Measurements from ENCODE around the gene TAS2R16. TPM values are rescaled to one million over a fixed set of nuclear protein-coding genes. Genes with fewer than 3 reads are reported as not detected.

Gene TAS2R16, protein sequence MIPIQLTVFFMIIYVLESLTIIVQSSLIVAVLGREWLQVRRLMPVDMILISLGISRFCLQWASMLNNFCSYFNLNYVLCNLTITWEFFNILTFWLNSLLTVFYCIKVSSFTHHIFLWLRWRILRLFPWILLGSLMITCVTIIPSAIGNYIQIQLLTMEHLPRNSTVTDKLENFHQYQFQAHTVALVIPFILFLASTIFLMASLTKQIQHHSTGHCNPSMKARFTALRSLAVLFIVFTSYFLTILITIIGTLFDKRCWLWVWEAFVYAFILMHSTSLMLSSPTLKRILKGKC
- total RNA-seq (2014; rRNA removed; shearing (Covaris generic)): not detected in 2 replicates

DNA sequence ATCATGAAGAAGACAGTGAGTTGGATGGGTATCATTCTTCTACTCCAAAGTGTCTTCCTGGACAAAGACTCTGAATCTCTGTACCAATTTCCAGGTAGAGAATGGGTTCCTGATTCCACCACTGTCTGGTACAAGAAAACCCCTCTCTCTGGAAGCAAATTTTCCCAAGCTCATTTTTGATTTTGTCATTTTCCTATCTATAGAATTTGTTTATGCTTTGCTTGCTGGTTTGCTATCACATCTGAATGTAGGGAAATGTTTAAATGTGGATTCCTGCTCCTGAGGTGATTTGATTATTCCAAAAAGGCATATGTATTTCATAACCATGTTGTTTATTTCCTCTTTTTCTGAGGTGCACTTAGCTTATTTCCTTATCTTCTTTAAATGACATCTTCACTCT lies at the start of gene TAS2R16:
Gene TAS2R16 (minus strand): TSS at position 101 of the 400 bp plus-strand sequence. CDS start 66 bp downstream, at position 35.
- DNase-seq (ENCODE audit: low read depth): no peak

DNA sequence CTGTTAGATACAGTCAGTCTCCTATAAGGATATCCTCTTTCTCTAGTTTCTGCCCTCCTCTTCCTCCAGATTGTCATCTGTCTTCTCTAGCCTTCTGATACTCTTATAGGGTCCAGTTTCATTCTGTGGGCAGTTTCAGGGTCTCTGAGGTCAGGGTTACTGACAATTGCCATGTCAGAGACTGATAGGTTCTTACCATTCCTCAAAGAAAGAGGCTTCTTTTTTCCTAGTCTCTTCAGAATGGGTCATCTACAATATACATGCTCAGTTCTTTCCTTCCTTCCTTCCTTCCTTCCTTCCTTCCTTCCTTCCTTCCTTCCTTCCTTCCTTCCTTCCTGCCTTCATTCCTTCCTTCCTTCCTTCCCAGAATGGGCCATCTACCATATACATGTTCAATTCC lies 48.1 kb upstream of the TAS2R16 start:
- DNase-seq (ENCODE audit: low read depth): no peak

DNA sequence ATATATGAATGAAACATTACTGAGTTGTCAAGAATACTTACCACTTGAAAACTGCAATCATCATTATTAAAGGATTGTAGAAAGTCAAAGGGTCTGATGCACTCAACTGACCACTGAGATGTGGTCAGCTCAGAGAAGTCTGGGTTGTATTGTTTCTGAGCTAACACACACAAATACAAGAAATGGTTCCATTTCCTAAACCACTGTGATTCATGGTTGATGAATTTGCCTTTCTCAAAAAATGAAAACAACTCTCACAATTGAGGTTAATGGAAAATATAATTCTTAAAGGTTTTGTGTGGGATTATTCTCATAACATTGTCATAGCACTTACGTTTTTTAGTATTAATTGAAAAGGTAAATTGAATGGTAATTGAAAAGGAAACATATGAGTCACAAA lies 45.6 kb upstream of the TAS2R16 start:
- DNase-seq (ENCODE audit: low read depth): no peak

DNA sequence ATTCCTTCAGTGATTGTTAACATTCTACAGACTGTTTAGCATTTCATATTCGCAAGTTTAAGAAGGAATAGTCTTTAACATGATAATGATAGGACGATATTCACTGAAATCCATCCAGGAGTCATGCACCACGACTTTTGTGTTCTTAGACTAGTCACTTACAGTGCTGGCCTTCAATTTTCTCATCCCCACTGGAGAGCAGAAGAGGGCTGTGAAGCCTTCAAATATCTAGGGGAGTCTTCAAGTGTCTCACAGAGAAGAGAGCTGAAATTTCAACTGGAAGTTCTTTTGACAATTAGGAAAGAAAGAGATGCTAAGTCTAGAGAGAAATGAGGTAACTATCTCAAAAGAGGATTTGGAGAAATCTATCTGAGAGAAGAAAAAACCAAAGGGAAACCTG lies 43.8 kb upstream of the TAS2R16 start:
- no peak for DNase-seq (ENCODE audit: low read depth)

DNA sequence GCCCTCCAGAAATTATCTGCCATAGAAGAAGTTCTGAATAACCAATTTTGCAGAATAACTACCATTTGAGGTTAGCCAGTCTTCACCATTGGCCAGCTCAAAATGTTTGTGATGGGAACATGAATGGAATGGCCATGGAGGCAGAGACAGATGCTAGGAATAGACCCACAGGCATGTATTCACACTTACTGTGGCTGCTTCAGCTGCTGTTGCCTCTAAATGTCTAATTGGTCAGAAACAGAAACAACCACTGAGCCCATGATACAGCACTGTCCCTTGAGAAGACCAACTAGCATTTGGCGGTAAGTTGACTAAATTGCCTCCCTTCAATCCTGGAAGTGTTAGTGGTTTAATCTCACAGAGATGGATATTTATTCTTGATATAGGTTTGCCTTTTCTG lies 38.6 kb upstream of the TAS2R16 start:
- DNase-seq (ENCODE audit: low read depth): no peak

DNA sequence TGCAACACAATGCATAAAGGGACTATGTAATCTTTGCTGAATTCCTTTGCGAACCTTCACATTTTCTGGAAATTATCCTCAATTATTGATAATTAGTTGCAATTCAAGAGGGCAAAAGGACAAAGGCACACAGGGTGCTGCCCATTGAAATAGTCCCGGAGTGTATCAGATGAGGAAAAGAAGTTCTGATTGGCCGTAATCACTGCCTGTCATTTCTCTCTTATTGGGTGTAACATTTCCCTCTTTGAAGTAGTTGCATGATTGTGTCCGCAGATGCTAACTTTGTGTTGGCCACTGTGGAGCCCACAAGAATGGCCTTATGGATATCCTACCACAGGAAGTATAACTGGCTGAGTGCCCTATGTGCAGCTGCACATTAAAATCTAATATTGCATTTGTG lies 35.1 kb upstream of the TAS2R16 start:
- DNase-seq (ENCODE audit: low read depth): no peak

DNA sequence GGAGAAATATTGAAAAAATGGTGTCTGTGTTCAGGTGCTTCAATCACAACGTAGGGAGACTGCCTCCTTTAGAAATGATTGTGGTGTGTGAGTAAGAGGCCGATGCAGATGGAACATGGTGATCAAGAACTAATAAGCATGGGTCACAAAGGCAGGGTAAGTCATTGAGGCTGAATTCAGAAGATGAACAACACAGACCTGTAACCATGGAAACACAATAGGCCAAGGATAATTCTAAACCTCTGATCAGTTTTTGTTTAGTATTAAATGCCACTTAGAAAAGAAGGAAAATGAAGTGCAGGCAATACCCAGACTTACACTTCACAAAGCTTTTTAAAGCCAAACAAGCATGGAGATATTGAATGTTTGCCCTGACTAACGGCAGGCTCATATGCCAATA lies 32.8 kb upstream of the TAS2R16 start:
- no peak for DNase-seq (ENCODE audit: low read depth)

DNA sequence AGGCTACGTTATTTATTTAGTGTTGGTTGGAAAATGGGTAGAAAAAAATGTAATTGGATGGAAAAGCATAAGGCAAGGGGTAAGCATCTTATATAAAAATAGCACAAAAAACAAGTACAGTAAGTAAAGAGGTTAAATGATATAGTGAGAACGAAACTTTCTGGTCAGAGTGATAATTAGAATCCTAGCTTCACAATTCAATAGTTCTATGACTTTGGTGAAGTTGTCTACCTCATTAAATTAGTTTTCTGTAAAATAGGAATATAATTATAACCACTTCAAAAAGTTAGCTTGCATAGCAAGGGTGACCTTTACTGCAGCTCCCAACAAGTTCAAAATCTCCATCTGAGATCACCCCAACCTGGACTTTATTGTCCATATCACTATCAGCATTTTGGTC lies 30.8 kb upstream of the TAS2R16 start:
- DNase-seq (ENCODE audit: low read depth): no peak

DNA sequence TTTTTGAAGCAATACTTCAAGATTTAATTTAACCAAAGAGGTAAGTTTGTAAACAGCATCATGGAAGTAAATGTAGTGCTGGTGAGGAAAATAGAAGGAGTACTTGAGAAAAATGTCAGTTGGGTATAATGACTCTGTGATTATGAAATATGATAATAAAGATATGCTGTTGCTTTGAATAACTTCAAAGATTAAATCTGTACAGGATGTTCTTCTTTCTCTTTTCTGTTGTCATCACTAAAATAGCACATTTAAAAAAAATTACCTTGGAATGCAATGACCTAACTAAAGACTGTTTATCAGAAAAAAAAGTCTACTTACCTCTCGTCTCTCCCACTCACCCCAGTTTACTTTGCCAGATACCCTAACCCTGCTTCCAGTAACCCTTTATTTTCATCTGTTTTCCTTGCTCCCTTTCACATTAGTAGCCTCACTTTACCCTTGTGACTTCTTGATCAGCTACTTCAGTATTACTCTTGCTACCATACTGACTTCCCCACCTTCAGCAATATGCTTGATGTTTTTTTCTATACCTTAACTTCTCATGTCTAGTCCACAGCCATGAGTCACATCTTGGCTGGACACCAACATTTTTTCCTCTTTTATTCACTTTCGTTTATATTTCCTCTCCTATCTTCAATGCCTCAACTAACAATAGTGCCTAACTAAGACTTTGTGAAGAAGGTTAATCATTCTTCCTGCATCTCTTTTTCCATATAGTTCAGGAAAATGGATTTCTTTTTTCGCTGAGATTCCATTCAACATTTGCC lies 29.7 kb upstream of the TAS2R16 start:
- DNase-seq (ENCODE audit: low read depth): peak; percentile 5

DNA sequence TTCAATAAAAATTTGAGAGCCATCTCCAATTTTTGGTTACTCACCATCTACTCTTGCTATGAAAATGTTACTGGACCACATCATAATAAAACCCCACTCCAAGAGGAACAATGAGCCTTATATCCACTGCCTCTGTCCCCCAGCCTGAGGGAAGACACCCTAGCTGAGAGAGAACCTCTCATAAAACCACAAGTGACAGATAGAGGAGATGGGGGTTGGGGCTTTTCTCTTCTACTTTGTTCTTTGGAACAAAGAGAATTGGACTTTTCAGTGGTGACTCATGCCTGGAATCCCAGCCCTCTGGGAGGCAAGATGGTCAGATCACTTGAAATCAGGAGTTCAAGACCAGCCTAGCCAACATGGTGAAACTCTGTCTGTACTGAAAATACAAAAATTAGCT lies 27.6 kb upstream of the TAS2R16 start:
- peak; percentile 50 for DNase-seq (ENCODE audit: low read depth)

DNA sequence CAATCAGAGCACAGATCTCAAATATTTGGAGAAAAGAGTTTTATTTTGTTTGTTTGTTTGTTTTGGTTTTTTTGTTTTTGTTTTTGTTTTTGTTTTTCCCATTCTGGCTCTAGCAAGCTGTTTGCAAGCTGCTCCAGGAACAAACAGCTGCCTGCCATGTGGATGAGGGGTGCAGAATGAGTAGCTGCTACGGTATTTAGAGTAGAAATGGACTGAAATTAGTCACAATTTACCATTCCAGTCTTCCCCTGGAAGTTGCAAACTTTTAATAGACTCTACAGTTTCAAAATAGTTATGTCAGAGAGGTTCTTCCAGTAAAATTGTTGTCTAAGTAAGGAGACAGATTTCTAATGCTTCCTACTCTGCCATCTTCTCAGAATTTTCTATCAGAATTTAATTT lies 27.1 kb upstream of the TAS2R16 start:
- DNase-seq (ENCODE audit: low read depth): no peak

DNA sequence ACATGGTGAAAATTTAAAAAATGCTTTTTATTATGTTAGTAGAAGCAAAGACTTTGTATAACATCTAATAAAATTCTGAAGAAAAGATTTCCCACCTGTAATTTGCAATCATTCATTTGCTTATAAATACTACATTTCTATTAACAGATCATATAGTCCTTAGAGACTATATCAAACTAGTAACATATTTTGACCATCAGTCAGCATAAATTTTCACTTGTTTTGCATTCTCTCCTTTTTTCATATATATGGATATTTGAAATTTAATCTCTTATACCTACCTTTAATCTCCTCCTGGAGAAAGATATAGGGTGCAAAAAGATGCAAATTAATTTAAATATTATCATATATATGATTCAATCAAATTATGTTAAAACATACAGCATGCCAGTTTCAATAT lies 16.9 kb upstream of the TAS2R16 start:
- no peak for DNase-seq (ENCODE audit: low read depth)

DNA sequence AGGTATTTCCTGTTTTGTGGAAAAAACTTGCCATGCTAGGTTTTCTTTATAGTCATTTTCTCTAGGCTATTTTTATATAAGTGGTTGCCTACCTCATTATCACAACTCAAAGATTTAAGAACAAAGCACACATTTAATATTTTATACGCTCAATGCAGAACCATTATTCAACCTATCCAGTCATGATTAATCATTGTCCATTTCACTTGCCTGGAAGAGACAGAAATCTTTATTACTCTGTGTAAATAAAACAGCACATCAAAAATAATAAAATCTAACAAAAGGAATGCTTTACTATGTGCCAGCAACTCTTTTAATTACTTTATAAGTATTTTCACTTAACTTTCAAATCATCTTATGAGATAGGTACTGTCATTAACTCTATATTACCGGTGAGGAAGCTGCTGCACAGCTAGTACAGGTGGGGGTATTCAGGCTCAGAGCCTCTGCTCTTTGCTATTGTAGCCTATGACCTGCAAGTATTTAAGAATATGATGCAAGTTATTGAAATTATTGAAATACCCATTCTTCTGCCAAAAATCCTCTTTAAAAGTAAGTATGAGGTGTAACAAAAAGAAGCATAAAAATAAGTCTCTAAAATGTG lies 16.4 kb upstream of the TAS2R16 start:
- no peak for DNase-seq (ENCODE audit: low read depth)

DNA sequence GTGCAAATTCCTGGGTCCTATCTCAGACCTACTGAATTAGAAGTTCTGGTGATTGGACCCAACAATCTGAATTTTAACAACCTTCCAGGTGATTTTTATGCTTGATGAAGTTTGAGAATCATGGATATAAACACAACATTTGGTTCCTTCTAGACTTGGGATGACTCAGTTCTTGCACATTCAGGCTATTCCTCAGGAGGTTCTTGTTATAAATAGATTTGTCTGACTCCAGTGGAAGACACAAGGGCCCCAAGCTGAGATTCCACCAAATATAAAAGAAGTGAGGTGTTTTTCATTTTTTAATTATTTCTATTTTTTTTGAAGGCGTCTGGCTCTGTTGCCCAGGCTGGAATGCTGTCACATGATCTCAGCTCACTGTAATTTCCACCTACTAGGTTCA lies 9.4 kb upstream of the TAS2R16 start:
- DNase-seq (ENCODE audit: low read depth): no peak

DNA sequence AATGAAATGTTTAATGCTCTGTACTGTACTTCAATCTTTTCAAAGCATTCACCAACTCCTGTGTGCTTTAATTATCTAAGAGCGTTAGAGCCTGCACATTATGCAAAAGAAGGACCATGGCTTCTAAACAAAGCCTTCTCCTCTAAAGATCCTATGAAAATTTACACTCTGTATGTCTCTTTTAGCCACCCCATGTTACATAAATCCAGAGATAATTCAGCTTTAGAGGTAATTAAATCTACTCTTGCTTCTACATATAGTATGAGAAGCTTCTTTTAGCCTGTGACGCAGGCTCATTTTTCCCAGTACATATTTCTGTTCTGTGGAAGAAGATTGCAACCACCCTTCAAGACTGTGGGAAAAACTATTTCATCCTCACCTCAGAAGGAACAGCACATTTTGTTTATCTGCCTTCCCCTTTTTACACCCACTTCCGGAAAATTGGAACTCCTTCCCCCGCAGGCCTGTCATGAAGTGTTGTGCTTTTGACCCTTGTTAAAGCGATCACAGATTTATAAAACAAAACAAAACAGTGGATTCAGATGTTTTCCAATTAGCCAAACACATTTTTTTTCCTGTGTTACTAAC lies 8.1 kb upstream of the TAS2R16 start:
- no peak for DNase-seq (ENCODE audit: low read depth)

DNA sequence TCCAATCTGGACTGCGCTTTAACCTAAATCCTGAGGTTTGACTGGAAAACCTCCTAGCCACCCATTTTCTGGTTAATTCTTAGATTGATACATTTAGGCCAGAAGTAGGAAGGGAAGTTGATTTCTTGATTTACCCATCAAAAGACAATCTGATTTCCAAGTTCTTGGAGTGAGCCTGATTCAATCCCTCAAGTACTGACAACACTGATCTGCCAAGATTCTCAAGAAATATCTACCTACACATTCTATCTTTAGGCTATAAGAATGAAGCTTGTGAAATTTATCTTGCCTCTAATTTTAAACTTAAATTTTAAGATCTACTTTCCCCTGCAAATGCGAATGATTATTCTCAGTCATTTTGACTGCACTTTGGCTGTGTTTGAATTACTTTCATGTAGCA lies 5.9 kb downstream of the TAS2R16 start:
- DNase-seq (ENCODE audit: low read depth): no peak

DNA sequence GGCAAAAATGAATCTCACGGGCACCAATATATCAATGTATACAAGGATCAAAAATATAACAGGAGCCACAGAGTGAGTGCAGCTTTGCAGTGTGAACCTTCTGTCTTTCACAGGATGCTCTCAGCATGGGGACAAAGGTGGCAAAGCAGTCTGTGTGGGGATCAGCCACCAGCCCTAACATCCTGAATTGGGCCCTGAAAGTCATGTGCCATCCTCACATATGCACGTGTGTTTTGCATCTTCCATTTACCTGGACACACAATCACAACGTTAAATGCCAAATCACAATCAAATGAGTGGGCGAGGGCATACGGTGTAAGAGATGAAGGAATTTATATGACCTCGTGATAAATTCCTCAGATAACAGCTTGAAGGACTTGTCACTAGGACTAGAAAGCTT lies 6.5 kb downstream of the TAS2R16 start:
- no peak for DNase-seq (ENCODE audit: low read depth)

DNA sequence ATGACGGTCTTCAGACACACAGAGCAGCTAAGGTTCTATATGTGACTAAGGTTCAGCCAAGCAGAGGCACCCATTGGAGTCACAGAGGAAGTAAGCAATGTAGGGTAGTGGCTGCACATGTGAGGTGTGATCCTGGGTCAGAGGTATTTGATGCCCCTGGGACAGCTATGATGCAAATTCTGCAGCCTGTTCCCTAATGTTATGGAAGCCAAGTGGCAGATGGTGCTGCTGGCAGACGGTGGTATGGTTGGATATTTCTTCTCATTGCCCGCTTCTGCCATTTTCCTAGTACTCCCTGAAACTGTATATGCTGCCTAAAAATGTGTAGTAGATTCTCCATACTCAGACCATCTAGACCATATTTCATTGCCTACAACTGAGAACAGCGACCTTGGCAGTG lies 7.2 kb downstream of the TAS2R16 start:
- no peak for DNase-seq (ENCODE audit: low read depth)

DNA sequence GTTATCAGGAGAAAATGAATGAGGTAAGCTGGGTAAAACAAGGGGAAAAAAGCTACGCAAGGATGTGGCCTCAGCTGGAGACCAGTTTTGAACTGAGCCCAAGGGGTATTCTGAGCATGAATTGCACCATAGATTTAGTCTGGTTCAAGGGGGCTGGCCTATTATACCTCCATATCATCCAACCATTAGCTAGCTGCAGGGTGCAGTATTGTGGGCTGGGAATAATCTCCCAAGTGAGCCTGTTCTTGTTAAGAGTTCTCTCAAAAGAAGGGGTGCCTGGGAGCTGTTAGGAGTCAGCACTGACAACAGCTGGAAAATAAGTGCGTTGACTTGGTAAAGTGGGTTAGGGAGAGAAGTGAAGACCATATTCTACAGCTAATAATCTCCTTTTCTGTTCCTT lies 8.0 kb downstream of the TAS2R16 start:
- DNase-seq (ENCODE audit: low read depth): no peak

DNA sequence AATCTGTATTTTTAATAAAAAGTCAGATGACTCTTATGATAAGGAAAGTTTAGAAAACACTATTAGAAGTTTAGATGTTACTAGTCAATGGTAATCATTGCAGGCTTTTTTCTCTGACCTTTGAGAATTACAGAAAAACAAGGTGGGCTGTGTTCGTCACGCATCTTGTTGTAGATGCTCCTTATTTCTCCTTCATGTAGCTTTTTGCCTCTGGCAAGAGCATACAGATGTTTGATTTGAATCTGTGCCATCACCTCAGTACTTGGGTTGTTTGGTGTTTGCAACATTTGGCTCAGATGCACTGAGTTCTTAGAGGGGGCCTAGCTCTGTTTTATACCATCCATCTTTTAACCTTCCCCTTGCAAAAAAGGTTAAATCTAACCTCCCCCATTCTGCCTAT lies 11.5 kb downstream of the TAS2R16 start:
- DNase-seq (ENCODE audit: low read depth): no peak

DNA sequence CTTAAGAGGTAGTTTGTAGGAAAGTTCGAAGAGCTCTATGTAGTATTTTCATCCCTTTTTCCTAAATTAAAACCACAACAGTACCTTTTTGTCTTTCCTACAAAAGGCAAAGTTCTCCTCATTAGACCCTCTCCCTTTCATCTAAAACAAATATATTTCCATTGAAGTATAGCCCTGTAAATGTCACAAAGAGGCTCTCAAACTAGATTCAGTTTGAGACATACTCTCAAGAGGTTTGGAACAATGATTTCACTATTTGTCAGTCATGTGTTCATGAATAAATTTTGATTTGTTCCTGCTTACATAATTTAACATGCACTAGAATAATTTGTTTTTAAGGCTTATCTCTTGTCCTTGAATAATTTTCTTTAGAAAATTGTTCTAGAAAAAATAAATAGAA lies 12.2 kb downstream of the TAS2R16 start:
- no peak for DNase-seq (ENCODE audit: low read depth)

DNA sequence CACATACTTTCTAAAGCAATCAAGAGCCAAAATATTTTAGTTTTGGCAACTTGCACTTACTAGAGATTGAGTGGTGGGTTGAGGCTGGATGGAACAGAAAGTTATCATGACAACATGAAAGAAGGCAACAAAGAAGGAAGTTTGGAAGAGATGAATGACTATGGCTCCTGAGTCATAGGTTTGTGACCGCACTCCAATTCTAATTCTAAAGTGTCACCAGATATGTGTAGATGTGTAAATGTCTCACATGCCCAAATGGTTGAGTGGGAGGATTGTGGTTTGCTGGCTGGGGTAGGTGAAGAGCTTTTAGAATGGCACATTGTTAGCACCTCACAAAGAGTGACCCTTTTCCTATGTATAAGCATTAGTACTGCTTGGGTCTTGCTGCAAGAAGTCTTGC lies 20.2 kb downstream of the TAS2R16 start:
- peak; percentile 4 for DNase-seq (ENCODE audit: low read depth)

DNA sequence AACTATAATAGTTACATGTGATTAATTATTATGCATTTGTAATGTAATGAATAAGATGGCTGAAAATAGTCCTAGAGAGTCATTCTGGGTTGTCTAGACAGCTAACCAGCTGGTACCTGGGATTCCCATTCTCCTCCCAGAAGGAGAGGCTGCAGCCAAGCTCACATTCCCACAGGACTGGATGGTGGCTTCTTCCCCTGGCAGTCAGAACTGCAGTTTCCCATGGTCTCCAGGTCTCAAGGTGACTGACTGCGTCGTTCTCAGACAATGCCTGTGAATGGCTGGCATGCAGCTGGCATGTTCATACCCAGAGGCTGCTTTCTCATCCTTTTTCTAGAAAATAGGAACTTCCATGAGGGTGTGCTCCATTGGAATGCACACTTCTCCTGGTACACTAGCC lies 21.3 kb downstream of the TAS2R16 start:
- DNase-seq (ENCODE audit: low read depth): no peak

Data from RPMI7951 (cell line).